HG03469 (cell line): Measurements from ENCODE around the gene MAGED1.
"Not testable (repeated sequence)": the region's sequence is repeated elsewhere in the genome, so short reads cannot be mapped to it uniquely, and the experiment has no call there.

Experiments
- ATAC-seq: cut with Tn5 transposase; IDR thresholded peaks from one replicate; pipeline ENCODE4 v1.9.1; 2021; ENCODE audit warnings: mild to moderate bottlenecking, moderate library complexity, moderate number of reproducible peaks; ENCODE audit not compliant: unreplicated experiment

MAGED1 gene

DNA sequence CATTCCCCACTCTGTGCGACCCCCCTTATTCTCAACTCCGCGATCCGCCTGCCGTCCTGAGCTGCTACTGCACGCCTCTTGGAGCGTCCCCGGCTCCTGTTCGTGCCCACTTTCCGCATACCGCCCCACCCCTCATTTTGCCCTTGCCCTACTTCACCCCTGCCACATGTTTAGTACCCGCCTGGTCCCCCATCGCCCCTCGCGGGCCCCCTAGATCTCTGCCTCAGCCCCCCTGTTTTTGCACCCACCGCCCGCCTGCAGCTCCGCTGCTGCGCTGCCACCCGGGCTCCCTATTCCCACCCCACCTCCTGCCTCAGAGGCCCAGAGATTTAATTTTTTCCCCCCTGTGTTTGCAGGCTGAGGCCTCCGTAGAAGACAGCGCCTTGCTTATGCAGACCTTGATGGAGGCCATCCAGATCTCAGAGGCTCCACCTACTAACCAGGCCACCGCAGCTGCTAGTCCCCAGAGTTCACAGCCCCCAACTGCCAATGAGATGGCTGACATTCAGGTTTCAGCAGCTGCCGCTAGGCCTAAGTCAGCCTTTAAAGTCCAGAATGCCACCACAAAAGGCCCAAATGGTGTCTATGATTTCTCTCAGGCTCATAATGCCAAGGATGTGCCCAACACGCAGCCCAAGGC lies 1.4 kb downstream of the MAGED1 start:
- ATAC-seq, result peak; percentile 40

DNA sequence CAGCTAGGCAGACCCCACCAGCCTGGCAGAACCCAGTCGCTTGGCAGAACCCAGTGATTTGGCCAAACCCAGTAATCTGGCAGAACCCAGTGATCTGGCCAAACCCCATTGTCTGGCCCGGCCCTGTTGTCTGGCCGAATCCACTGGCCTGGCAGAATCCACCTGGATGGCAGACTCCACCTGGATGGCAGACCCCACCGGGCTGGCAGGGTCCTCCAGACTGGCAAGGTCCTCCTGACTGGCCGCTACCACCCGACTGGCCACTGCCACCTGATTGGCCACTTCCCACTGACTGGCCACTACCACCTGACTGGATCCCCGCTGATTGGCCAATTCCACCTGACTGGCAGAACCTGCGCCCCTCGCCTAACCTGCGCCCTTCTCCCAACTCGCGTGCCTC lies 3.2 kb downstream of the MAGED1 start:
- no peak for ATAC-seq

DNA sequence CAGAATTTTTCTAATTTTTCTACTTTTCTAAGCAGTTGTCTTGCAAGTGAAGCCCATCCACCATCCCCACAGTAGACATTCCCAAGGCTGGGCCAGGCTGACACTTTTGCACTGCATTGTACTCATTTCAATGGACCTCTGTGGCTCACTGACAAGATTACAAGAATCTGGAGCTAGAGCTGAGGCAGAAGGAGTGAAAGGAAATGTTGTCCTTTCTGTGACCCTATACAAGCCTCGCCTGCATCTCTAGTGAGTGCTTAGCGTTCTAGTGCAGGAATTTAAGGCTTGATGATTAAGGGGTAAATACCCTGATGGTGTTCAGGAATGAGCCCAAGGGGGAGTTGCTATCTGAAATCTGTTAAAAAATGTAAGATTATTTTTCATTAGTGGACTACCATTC lies 6.3 kb downstream of the MAGED1 start:
- ATAC-seq, result no peak

DNA sequence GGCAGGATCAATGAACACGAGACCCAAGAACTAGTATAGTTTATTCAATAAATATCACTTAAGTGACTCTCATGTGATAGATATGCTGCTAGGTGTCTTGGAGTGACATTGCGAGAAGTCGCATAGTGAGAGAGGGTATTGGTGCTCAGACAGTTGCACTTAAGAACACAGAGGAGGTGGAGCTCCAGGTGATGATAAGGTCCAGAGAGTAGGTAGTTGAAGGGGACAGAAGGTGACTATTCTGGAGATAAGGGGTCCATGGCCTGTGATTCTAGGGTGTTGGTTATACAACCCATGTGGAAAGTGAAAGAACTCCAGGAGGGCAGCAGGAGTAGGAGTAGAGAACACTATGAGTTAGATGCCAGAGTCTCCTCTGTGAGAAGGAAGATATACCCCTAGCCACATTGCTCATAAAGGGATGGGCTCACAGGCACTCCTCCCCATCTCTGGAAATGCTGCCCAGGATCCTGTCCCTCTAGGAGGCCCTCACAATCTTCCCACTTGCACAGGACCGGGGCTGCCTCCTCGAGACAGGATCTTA lies 9.2 kb downstream of the MAGED1 start:
- no peak for ATAC-seq

DNA sequence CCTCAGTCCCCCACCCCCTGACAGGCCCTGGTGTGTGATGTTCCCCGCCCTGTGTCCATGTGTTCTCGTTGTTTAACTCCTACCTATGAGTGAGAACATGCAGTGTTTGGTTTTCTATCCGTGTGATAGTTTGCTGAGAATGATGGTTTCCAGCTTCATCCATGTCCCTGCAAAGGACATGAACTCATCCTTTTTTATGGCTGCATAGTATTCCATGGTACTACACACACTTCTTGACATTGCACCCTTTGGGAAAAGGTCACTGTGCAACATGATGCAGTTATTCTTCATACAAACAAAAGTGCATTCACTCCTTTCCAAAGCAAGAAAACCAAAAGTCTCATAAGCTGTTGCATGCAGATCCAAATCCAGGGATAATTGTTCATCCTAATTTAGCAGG lies 11.7 kb downstream of the MAGED1 start:
- ATAC-seq, result not testable (repeated sequence)

DNA sequence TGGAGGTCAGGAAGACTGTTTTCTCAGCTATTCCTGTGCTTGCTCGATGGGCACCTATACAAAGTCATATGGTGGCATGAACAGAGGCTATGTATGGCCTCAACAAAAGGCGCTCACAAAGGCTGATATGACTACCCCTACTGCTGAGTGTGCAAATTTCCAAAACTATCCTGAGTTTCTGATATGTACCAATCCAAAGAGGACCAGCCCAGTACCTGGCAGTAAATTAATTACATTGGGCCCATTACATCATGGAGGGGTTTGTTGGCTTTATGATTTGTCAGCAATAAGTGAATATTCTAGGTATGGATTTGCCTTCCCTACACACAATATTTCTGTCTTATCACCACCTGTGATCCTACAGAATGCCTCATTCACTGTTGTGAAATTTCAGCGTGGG lies 12.3 kb downstream of the MAGED1 start:
- ATAC-seq, result no peak

DNA sequence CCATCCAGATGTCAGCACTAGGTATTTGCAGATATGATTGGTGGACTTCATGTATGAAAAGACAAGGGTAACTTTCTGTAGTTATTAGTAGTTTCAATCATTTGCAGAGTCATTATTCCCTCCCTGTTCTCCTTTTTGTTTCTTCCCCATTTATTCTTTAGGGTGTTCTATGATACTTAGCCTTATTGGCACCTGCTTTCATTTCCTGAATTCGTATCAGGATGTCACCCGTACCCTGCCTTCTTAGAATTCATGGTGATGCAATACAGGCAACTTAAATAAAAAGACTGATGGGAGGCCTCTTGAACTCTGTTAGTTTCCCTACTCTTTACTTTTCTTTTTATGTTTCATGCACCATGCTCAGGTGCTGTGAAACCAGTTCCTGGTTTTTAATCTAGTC lies 24.2 kb downstream of the MAGED1 start:
- no peak for ATAC-seq

DNA sequence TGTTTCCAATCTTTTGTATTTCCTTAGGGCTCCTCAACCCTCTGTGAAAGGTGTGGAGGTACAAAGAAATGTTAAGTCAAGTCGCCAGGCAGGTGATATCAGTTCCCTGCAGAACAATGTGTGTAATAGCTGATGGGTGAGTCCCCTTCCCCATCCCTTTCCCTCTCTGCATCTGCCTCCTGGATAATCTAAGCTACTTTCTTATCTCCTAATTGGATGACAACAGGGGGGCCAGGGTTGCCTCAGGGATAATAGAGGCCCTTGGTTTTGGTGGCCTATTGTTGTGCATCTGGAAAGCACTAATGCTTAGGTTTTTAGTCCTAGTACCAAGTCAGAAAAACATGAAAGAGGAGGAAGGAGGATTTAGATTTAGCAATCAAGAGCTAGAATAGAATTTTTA lies 29.1 kb downstream of the MAGED1 start:
- ATAC-seq, result no peak

DNA sequence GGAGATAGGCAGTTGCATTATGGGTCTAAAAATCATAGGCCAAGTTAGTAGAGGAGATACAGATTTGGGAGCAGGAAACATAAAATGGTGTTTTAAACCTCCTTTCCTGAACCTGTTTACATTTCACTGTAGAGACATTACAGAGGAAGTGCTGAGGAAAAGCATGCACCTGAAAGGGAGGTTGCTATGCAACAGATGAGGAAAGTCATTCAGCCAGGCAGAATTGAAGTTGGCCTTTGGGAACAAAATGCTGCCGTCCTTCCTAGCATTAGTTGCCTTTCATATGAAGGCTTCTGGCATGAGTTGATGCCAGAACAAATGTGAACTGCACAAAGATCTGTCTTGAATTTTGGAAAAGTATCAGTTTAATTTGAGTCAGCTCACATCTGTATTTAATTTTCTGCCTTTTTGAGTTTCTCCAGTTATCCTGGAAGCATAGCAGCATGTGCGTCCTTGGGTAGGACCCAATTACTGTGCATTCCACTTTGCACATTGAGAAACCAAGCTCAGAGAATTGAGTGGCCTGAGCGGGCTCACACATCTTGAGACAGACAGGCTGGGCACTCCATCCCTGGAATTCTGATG lies 38.2 kb downstream of the MAGED1 start:
- ATAC-seq, result no peak
